ENCODE data around the gene ZCCHC7. TPM values are rescaled to one million over a fixed set of nuclear protein-coding genes. Genes with fewer than 3 reads are reported as not detected.

Gene ZCCHC7
- total and polyA plus RNA-seq, 4 donors: 3.3 to 9.7 (median 7.6) TPM

DNA sequence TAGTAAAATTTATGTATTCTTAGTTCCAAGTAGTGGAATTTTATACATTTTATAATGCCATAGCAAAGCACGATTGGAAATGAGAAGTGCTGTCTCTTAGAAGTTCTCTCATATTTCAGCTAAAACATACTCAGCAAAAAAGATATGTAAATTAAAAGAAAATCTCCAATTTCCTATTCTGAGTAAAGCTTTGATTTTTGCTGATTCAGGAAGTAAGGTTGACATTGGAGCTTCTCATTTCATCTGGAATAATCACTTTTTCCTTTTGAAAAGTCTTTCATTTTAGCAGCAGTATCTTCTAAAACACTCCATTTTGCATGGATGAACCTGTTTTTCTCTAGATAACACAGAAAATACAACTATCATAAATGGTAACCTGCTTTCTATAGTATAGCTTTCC, 121.0 kb downstream of the ZCCHC7 start (continued):
- TF ChIP-seq YY1 (IDR thresholded peaks at IDR 0.05) (no peak), RXRA (IDR thresholded peaks at IDR 0.05) (no peak), EGR1 (IDR thresholded peaks at IDR 0.05; ENCODE audit: low read depth in 2 of 2) (no peak)

DNA sequence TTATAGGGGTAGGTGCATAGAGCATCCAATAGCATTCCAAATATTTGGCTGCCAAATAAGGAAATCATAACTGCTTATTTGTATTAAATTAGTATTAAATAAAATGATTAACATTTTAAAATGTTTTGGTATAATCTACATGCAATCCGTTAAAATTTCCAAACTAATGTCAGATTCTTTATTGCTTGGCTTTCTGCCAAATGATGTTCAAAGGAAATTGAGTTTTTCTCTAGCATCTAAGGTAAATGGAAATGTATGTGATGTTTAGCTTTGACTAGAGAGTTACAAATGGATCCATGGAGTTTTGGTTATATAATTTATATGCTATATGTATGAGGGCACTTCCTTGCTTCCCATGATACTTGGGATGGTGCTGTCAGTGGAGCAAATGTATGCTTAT, 121.7 kb downstream of the ZCCHC7 start:
- Histone ChIP-seq H3K27ac (ENCODE audit: low read depth in 1 of 2, low read length in 2 of 2) (no peak overlapping the region), H3K36me3 (ENCODE audit: control insufficient read depth in 4 of 4, insufficient read depth in 3 of 4, low read depth in 1 of 4, low read length in 3 of 4) (no peaks in the 10 kb centered on the region), H3K9me3 (ENCODE audit: control insufficient read depth in 4 of 4, low read length in 3 of 4) (no peaks in the 10 kb centered on the region), H3K27me3 (ENCODE audit: control insufficient read depth in 4 of 4, insufficient read depth in 4 of 4, low read length in 3 of 4) (no peaks in the 10 kb centered on the region), H3K4me3 (ENCODE audit: low read depth in 1 of 3, low read length in 3 of 3) (no peak overlapping the region), H3K4me1 (ENCODE audit: control insufficient read depth in 4 of 4, insufficient read depth in 4 of 4, low read length in 3 of 4) (no peaks in the 10 kb centered on the region), H3K9ac (ENCODE audit: low read depth in 1 of 2, low read length in 2 of 2) (no peak overlapping the region)
- WGBS: 92% methylated on average over 1 of the region's 1 CpG
- TF ChIP-seq TAF1 (conservative IDR thresholded peaks at IDR 0.05) (no peak), EGR1 (IDR thresholded peaks at IDR 0.05; ENCODE audit: low read depth in 2 of 2) (no peak), FOXA1 (IDR thresholded peaks at IDR 0.05) (no peak)
- TF ChIP-seq, protein P1, sequence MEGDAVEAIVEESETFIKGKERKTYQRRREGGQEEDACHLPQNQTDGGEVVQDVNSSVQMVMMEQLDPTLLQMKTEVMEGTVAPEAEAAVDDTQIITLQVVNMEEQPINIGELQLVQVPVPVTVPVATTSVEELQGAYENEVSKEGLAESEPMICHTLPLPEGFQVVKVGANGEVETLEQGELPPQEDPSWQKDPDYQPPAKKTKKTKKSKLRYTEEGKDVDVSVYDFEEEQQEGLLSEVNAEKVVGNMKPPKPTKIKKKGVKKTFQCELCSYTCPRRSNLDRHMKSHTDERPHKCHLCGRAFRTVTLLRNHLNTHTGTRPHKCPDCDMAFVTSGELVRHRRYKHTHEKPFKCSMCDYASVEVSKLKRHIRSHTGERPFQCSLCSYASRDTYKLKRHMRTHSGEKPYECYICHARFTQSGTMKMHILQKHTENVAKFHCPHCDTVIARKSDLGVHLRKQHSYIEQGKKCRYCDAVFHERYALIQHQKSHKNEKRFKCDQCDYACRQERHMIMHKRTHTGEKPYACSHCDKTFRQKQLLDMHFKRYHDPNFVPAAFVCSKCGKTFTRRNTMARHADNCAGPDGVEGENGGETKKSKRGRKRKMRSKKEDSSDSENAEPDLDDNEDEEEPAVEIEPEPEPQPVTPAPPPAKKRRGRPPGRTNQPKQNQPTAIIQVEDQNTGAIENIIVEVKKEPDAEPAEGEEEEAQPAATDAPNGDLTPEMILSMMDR (IDR thresholded peaks at IDR 0.05; ENCODE audit: low read depth, low read length, missing input control): no peak
- TF ChIP-seq, protein P2, sequence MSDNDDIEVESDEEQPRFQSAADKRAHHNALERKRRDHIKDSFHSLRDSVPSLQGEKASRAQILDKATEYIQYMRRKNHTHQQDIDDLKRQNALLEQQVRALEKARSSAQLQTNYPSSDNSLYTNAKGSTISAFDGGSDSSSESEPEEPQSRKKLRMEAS (IDR thresholded peaks at IDR 0.05): no peak
- DNase-seq (ENCODE audit: low spot score): no peak

DNA sequence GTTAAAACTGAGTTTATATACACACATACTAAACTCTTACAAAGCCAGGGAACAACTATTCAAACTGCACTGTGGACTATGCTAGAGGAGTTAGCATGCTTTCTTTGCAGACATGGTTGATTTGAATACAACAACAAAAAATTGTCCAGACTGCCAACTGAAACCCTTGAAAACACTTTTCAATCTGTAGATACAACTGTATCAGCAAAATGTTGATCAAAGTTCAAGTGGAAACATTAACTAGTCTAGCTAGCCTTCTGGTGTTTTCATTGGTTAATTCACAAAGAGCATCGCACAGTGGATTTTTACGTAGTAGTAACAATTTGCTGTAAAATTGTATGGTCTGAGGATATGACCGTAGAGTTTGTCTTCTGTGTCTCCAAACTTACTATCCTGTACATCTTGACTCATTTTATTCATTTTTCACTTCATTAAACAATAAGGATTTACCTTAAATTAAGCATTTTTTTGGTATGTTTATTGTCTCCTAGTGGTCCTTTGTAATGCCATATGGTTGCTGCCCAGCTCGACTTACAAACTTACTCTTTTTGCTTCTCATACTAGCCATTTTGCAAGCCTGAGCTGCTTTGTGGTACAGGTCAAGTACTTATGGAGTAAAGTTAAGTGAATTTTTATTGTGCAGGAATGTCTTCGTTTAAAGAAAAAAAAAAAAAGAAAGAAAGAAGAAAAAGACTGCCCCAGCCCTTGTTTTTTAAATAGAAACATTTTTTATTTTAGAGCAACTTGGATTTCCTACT, 123.4 kb downstream of the ZCCHC7 start:
- Histone ChIP-seq H3K9ac (ENCODE audit: low read depth in 1 of 2, low read length in 2 of 2) (no peak overlapping the region), H3K27me3 (ENCODE audit: control insufficient read depth in 4 of 4, insufficient read depth in 4 of 4, low read length in 3 of 4) (no peaks in the 10 kb centered on the region), H3K36me3 (ENCODE audit: control insufficient read depth in 4 of 4, insufficient read depth in 3 of 4, low read depth in 1 of 4, low read length in 3 of 4) (no peaks in the 10 kb centered on the region), H3K9me3 (ENCODE audit: control insufficient read depth in 4 of 4, low read length in 3 of 4) (no peaks in the 10 kb centered on the region), H3K27ac (ENCODE audit: low read depth in 1 of 2, low read length in 2 of 2) (no peak overlapping the region), H3K4me1 (ENCODE audit: control insufficient read depth in 4 of 4, insufficient read depth in 4 of 4, low read length in 3 of 4) (no peaks in the 10 kb centered on the region), H3K4me3 (ENCODE audit: low read depth in 1 of 3, low read length in 3 of 3) (no peak overlapping the region)
- TF ChIP-seq, protein P1 (IDR thresholded peaks at IDR 0.05; ENCODE audit: low read depth, low read length, missing input control): no peak
- no peak for TF ChIP-seq HNF4G (IDR thresholded peaks at IDR 0.05)
- TF ChIP-seq HNF4A (conservative IDR thresholded peaks at IDR 0.05): peak in 1 of 2 donors; percentile 19
- TF ChIP-seq, protein P3, sequence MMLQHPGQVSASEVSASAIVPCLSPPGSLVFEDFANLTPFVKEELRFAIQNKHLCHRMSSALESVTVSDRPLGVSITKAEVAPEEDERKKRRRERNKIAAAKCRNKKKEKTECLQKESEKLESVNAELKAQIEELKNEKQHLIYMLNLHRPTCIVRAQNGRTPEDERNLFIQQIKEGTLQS (IDR thresholded peaks at IDR 0.05): no peak
- TF ChIP-seq, protein P4, sequence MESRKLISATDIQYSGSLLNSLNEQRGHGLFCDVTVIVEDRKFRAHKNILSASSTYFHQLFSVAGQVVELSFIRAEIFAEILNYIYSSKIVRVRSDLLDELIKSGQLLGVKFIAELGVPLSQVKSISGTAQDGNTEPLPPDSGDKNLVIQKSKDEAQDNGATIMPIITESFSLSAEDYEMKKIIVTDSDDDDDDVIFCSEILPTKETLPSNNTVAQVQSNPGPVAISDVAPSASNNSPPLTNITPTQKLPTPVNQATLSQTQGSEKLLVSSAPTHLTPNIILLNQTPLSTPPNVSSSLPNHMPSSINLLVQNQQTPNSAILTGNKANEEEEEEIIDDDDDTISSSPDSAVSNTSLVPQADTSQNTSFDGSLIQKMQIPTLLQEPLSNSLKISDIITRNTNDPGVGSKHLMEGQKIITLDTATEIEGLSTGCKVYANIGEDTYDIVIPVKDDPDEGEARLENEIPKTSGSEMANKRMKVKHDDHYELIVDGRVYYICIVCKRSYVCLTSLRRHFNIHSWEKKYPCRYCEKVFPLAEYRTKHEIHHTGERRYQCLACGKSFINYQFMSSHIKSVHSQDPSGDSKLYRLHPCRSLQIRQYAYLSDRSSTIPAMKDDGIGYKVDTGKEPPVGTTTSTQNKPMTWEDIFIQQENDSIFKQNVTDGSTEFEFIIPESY (IDR thresholded peaks at IDR 0.05): no peak
- TF ChIP-seq, protein P5, sequence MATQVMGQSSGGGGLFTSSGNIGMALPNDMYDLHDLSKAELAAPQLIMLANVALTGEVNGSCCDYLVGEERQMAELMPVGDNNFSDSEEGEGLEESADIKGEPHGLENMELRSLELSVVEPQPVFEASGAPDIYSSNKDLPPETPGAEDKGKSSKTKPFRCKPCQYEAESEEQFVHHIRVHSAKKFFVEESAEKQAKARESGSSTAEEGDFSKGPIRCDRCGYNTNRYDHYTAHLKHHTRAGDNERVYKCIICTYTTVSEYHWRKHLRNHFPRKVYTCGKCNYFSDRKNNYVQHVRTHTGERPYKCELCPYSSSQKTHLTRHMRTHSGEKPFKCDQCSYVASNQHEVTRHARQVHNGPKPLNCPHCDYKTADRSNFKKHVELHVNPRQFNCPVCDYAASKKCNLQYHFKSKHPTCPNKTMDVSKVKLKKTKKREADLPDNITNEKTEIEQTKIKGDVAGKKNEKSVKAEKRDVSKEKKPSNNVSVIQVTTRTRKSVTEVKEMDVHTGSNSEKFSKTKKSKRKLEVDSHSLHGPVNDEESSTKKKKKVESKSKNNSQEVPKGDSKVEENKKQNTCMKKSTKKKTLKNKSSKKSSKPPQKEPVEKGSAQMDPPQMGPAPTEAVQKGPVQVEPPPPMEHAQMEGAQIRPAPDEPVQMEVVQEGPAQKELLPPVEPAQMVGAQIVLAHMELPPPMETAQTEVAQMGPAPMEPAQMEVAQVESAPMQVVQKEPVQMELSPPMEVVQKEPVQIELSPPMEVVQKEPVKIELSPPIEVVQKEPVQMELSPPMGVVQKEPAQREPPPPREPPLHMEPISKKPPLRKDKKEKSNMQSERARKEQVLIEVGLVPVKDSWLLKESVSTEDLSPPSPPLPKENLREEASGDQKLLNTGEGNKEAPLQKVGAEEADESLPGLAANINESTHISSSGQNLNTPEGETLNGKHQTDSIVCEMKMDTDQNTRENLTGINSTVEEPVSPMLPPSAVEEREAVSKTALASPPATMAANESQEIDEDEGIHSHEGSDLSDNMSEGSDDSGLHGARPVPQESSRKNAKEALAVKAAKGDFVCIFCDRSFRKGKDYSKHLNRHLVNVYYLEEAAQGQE (IDR thresholded peaks at IDR 0.05): no peak
- TF ChIP-seq SP1 (IDR thresholded peaks at IDR 0.05): no peak
- 91% methylated on average over 5 of the region's 5 CpGs for WGBS
- no peak for DNase-seq (ENCODE audit: low spot score)
